ENCODE data around the gene HBG2. TPM values are rescaled to one million over a fixed set of nuclear protein-coding genes. Genes with fewer than 3 reads are reported as not detected.
"Not testable (repeated sequence)": the region's sequence is repeated elsewhere in the genome, so short reads cannot be mapped to it uniquely, and the experiment has no call there.

The HBG2 gene
- total RNA-seq, 2 experiments from 2014 or later, result not detected

DNA sequence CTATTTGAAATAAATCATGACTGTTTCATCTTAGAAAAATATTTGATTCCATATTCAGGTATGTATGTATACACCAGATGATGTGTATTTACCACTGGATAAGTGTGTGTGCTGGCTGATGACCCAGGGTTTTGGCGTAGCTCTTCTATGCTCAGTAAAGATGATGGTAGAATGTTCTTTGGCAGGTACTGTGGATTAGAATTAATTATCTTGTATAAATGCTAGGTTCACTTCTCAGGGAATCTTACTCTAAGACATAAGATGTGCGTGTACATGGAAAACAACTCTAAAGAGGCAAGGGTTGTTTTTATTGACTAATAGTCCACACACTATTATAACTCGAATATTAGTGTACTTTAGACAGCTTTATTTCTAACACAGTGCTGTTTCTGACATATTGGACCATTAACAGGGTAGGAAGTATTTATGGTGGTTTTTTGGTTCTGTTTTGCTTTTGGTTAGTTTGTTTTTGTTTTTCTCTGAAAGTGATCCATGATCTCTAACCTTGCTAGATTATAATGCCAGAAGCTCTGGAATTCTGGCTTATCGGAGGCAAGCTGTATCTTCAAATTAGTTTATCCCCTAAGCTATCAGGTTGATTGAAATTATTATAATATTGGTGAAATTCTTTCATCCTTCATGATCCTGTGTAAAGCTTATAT is 3.9 kb downstream of the HBG2 start:
- Mint-ChIP-seq H3K27me3 (no peaks in the 10 kb centered on the region), H3K4me3 (no peak overlapping the region), H3K36me3 (ENCODE audit: low read depth) (no peaks in the 10 kb centered on the region), H3K9me3 (no peaks in the 10 kb centered on the region), H3K4me1 (ENCODE audit: low read depth) (no peaks in the 10 kb centered on the region), H3K27ac (no peak overlapping the region)
- ChIA-PET CTCF (no interaction called here), POLR2A (no interaction called here)
- intact Hi-C loops (cut with micrococcal nuclease), result no loop called here
- TF ChIP-seq, protein P1, sequence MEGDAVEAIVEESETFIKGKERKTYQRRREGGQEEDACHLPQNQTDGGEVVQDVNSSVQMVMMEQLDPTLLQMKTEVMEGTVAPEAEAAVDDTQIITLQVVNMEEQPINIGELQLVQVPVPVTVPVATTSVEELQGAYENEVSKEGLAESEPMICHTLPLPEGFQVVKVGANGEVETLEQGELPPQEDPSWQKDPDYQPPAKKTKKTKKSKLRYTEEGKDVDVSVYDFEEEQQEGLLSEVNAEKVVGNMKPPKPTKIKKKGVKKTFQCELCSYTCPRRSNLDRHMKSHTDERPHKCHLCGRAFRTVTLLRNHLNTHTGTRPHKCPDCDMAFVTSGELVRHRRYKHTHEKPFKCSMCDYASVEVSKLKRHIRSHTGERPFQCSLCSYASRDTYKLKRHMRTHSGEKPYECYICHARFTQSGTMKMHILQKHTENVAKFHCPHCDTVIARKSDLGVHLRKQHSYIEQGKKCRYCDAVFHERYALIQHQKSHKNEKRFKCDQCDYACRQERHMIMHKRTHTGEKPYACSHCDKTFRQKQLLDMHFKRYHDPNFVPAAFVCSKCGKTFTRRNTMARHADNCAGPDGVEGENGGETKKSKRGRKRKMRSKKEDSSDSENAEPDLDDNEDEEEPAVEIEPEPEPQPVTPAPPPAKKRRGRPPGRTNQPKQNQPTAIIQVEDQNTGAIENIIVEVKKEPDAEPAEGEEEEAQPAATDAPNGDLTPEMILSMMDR (IDR thresholded peaks at IDR 0.05), result no peak
- ATAC-seq (no peak), DNase-seq (no peak)

DNA sequence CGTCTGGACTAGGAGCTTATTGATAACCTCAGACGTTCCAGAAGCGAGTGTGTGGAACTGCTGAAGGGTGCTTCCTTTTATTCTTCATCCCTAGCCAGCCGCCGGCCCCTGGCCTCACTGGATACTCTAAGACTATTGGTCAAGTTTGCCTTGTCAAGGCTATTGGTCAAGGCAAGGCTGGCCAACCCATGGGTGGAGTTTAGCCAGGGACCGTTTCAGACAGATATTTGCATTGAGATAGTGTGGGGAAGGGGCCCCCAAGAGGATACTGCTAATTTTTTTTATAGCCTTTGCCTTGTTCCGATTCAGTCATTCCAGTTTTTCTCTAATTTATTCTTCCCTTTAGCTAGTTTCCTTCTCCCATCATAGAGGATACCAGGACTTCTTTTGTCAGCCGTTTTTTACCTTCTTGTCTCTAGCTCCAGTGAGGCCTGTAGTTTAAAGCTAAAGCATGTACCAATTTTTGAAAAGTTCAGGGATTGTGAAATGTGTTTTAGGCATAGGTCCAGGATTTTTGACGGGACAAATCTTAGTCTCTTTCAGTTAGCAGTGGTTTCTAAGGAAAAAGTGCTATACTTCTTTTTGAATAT is 4.7 kb downstream of the HBG2 start, which contains the start of gene HBG1:
TSS of gene HBG1 (minus strand) at position 51 of the 590 bp plus-strand sequence. CDS start 53 bp downstream, outside the sequence.
- CTCF ChIA-PET; H3K27me3 Mint-ChIP-seq; H3K4me3 Mint-ChIP-seq; H3K4me1 Mint-ChIP-seq (ENCODE audit: low read depth); H3K9me3 Mint-ChIP-seq; DNase-seq; POLR2A ChIA-PET; H3K27ac Mint-ChIP-seq; intact Hi-C loops (cut with micrococcal nuclease); ATAC-seq; H3K36me3 Mint-ChIP-seq (ENCODE audit: low read depth): not testable (repeated sequence)

DNA sequence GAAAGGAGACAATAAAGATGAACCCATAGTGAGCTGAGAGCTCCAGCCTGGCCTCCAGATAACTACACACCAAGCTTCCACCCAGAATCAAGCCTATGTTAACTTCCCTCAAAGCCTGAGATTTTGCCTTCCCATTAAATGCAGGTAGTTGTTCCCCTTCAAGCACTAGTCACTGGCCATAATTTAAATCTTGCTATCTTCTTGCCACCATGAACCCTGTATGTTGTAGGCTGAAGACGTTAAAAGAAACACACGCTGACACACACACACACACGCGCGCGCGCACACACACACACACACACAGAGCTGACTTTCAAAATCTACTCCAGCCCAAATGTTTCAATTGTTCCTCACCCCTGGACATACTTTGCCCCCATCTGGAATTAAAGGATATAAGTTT is 6.1 kb downstream of the HBG2 start:
- CTCF ChIA-PET, result not testable (repeated sequence)

DNA sequence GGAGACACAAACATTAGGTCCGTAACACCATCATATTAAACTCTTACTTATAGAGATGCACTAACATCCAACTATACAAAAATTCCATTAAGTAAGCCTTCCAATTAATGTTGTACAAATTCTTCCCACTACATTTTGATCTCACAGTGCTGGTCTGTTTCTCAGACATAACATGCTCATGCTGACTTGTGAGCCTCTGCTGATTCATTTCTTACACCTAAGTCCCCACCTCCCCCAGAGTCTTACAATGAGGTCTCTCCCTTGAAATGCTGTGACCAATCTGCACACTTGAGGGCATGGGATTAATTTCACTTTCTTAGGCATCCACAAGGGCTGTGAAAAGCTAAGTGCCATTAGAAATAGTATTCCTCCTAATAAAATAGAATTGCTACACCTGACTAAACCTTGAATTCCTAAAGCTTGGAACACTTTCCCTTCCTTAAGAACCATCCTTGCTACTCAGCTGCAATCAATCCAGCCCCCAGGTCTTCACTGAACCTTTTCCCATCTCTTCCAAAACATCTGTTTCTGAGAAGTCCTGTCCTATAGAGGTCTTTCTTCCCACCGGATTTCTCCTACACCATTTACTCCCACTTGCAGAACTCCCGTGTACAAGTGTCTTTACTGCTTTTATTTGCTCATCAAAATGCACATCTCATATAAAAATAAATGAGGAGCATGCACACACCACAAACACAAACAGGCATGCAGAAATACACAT is 6.9 kb downstream of the HBG2 start:
- TF ChIP-seq, protein P1 (IDR thresholded peaks at IDR 0.05), result no peak
- no peak overlapping the region for H3K4me3 Mint-ChIP-seq
- POLR2A ChIA-PET, result no interaction called here
- H3K9me3 Mint-ChIP-seq, result no peaks in the 10 kb centered on the region
- DNase-seq (no peak), ATAC-seq (no peak)
- CTCF ChIA-PET, result no interaction called here
- no peaks in the 10 kb centered on the region for H3K4me1 Mint-ChIP-seq (ENCODE audit: low read depth)
- no peak overlapping the region for H3K27ac Mint-ChIP-seq
- H3K27me3 Mint-ChIP-seq, result peaks cover 2% of the 10 kb centered on the region
- intact Hi-C loops (cut with micrococcal nuclease), result no loop called here
- no peaks in the 10 kb centered on the region for H3K36me3 Mint-ChIP-seq (ENCODE audit: low read depth)

More for the DNA sequence above, 6.1 kb downstream of the HBG2 start:
- ATAC-seq; DNase-seq; H3K4me1 Mint-ChIP-seq (ENCODE audit: low read depth); H3K27me3 Mint-ChIP-seq; H3K4me3 Mint-ChIP-seq; H3K36me3 Mint-ChIP-seq (ENCODE audit: low read depth); H3K27ac Mint-ChIP-seq; POLR2A ChIA-PET; H3K9me3 Mint-ChIP-seq; intact Hi-C loops (cut with micrococcal nuclease): not testable (repeated sequence)

DNA sequence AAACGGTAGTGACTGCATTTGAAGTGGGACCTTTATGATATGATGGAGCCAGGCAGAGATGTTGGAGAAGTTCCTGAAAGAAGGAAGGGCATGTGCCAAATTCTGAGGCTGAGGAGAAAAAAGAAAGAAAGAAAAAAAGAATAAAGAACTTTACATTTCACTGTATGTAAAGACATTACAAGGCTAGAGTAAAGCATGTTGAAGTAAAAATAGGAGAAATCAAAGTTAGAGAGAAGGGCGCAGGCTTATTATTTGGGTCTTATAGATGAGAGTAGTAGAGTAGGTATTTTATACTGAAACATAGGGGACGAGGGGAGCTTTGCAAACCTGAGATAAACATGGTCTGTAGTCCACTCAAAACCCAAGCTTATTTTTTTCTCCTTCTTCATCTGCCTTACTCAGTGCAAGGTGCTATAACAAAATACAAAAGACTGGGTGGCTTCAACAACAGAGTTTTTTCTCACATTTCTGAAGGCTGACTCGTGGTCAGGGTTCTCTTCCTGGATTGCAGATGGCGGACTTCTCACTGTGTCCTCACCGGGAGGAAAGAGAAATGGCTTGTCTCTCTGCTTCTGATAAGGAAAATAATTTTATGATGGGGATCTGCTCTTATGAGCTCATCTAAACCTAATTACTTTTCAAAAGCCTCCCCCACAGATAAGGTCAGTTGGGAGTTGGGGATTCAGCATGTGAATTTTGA is 7.7 kb downstream of the HBG2 start:
- no peak overlapping the region for H3K4me3 Mint-ChIP-seq
- no peak for ATAC-seq
- CTCF ChIA-PET, result no interaction called here
- intact Hi-C loops (cut with micrococcal nuclease), result no loop called here
- POLR2A ChIA-PET, result no interaction called here
- peaks cover 2% of the 10 kb centered on the region for H3K27me3 Mint-ChIP-seq
- no peaks in the 10 kb centered on the region for H3K4me1 Mint-ChIP-seq (ENCODE audit: low read depth)
- H3K36me3 Mint-ChIP-seq (ENCODE audit: low read depth), result no peaks in the 10 kb centered on the region
- TF ChIP-seq, protein P1 (IDR thresholded peaks at IDR 0.05), result no peak
- no peak for DNase-seq
- no peaks in the 10 kb centered on the region for H3K9me3 Mint-ChIP-seq
- H3K27ac Mint-ChIP-seq, result no peak overlapping the region

All from activated CD8-positive, alpha-beta T cell treated with anti-CD3 and anti-CD28 coated beads for 36 hours (primary cell).